Globus pallidus (tissue), 1 donor: ENCODE measurements around the gene GRHPR.
"Not testable (repeated sequence)": the region's sequence is repeated elsewhere in the genome, so short reads cannot be mapped to it uniquely, and the experiment has no call there.

ENCODE experiments used
- DNase-seq: peaks from one replicate; pipeline ENCODE4 v3.0.0-alpha.2; 2015; ENCODE audit warnings: low spot score

Gene GRHPR

DNA sequence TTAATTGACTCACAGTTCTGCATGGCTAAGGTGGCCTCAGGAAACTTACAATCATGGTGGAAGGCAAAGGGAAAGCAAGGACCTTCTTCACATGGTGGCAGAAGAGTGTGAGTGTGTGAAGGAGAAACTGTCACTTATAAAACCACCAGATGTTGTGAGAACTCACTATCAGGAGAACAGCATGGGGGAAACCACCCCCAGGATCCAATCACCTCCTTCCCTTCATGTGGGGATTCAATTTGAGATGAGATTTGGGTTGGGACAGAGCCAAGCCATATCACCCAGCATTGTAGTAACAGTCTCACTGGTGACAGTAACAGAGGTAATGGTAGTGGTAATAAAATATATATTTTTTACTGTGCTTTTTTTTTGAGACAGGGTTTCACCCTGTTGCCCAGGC lies 24.6 kb downstream of the GRHPR start:
- DNase-seq, result no peak

DNA sequence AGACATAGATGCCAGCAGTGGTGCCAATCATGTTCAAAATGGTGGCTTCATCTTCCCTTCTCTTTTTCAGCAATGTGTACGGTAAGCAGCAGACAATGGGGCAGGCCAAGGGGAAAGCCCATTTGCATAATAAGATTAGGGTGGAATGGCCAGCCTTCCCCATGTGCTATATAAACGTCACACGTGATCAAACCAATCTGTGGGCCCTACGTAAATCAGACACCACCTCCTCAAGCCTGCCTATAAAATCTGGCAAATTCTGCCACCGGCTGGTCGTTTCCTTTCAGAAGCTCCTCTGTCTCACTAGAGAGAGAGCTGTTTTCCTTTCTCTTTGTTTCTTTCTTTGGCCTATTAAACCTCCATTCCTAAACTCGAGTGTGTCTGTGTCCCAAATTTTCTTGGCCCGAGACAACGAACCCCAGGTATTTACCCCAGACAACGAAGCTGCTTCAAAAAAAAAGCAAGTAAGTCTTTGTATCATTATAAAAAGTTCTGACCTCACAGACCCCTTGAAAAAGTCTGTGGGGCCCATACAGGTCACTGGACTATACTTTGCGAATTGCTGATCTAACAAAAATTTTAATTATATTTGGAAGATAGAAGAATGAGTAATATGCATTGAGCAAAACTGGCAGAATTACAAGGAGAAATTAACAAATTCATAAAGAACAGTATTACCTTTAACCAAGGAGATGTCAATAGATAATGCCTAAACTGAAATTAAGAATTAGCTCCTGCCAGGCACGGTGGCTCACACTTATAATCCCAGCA lies 27.6 kb downstream of the GRHPR start:
- peak; percentile 88 for DNase-seq

DNA sequence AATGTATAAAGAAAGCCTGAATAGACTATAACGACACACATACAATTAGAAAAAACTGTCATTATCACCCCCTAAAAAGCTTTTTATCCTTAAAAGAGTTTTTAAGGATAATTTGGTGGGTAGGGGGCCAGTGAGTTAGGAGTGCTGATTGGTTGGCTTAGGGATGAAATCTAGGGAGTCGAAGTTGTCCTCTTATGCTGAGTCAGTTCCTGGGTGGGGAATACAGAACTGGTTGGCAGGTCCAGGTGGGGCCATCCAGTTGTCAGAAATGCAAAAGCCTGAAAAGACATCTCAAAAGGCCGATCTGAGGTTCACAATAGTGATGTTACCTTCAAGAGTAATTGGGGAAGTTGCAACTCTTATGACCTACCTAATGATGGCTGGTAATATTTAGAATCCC lies 29.1 kb downstream of the GRHPR start:
- DNase-seq, result no peak

- no peak for DNase-seq
Observed at GRCh38 chr9:37452611-37453010, 30.1 kb downstream of the GRHPR start.

DNA sequence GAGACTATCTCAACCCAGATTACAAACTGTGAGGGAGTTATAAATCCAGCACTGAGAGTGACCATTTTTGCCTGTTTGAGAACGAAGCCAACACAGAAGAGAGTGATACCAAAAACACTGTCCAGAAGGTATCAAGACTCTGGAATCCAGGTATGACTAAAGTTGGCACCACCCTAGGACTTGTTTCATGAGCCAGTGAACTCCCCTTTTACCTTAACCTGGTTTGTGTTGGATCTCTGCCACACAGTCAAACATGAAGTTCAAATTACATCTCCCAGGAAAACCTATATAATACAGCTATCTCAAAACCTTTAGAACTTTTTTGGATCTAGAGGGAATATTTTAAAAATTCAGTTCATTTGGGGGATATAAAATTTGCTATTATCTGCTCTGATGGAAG lies 31.3 kb downstream of the GRHPR start:
- DNase-seq, result no peak

- DNase-seq, result no peak
Observed at GRCh38 chr9:37454238-37454637, 31.7 kb downstream of the GRHPR start.

GRCh38 chr9:37455884-37456647 lies 33.6 kb downstream of the GRHPR start:
- DNase-seq, result no peak

DNA sequence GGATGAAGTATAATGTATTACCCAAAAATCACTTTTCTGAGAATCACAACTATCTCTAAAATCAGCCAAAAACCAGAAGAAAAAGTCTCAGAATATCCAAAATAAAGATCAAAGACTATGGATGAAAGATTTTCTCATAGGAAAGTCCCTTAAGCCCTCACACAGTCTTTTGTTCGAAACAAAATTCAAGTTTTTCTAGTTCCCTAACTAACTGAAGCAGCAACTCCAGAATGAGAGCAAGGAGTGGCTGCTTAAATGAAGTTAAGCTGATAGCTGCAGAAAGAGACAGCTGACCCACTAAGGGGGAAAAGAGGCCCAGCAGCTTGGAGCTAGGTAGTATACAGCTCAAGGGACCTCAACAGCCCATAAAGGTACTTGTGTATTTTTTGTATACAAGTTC lies 34.3 kb downstream of the GRHPR start:
- DNase-seq, result no peak

GRCh38 chr9:37464006-37464405 lies 41.5 kb downstream of the GRHPR start:
- no peak for DNase-seq

DNA sequence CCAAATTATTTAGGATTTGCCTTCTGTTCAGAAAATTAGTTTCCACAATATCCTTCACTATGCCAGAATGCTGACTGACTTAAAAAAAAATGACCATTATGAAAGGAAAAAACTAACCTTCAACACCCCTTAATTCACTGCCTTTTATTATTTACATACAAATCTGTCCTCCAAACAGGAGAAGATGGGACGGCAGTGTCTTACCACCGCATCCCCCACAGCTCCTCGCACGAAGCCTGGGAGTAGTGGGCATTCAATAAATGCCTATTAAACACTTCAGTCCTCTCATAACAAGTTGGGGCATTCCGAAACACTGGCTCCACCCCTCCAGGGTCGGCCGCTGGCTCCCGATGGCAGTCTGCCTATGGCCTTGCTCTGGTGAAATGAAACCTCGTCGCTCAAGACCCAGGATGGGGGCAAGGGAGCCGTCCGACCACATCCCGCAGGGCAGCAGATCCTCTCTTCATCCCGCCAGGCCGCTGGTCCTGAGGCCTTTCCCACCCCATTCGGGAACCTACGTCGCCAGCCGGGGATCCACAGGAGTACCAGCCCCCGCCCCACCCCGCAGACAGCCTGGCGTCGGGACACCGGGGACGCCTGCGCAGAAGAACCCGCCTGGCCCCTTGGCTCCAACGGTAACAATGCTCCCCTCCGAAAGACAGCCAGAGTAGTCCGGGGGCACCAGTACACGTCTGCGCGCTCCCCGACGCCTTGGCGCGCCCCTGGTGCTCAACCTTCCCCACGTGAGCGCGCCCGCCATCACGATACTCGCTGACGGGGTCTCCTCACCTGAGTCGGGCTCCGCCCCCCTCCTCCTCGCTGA lies 42.1 kb downstream of the GRHPR start:
- DNase-seq, result peak; percentile 67

- DNase-seq, result peak; percentile 99
Observed at GRCh38 chr9:37465249-37466036, 42.9 kb downstream of the GRHPR start, which contains the start of gene ZBTB5. TSS of gene ZBTB5 (minus strand) at chr9:37465450. CDS start at chr9:37442551, 22,899 bp downstream.

- DNase-seq, result peak; percentile 56
Observed at GRCh38 chr9:37466037-37466709, 43.7 kb downstream of the GRHPR start.

GRCh38 chr9:37467530-37467929 lies 45.0 kb downstream of the GRHPR start:
- DNase-seq, result not testable (repeated sequence)

GRCh38 chr9:37468620-37469019 lies 46.1 kb downstream of the GRHPR start:
- DNase-seq, result no peak

GRCh38 chr9:37471942-37472684 lies 49.6 kb downstream of the GRHPR start:
- DNase-seq, result no peak

- DNase-seq, result not testable (repeated sequence)
Observed at GRCh38 chr9:37473982-37474381, 51.5 kb downstream of the GRHPR start.

GRCh38 chr9:37474438-37474837 lies 51.9 kb downstream of the GRHPR start:
- DNase-seq, result no peak

DNA sequence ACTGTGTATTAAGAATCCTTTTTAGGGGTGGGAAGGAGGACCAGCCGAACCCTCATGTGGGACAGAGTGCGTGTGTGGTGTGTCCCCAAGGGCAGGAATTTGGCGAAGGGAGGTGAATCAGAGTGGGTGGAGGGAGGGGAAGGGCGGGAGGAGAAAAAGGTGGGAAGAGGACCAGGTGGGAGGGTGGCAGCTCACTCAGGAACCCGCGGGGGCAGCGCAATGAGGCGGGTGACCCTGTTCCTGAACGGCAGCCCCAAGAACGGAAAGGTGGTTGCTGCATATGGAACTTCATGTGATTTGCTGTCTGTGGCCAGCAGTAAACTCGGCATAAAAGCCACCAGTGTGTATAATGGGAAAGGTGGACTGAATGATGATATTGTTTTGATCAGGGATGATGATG lies 54.4 kb downstream of the GRHPR start:
- DNase-seq, result no peak

DNA sequence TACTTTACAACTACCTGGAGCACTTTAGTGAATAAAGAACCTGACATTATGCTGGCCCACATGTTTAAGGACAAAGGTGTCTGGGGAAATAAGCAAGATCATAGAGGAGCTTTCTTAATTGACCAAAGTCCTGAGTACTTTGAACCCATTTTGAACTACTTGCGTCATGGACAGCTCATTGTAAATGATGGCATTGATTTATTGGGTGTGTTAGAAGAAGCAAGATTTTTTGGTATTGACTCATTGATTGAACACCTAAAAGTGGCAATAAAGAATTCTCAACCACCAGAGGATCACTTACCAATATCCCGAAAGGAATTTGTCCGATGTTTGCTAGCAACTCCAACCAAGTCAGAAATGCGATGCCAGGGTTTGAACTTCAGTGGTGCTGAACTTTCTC lies 54.9 kb downstream of the GRHPR start:
- not testable (repeated sequence) for DNase-seq

GRCh38 chr9:37477987-37478619 lies 55.6 kb downstream of the GRHPR start:
- not testable (repeated sequence) for DNase-seq
